Smooth muscle cell of the pulmonary artery (primary cell): ENCODE measurements around the gene DCST2. TPM values are rescaled to one million over a fixed set of nuclear protein-coding genes. Genes with fewer than 3 reads are reported as not detected.

Source experiments
- total RNA-seq: library from RNA; depleted of rRNA; stranded (reverse); fragments of >200 nt; gene quantifications from 2 replicates; pipeline ENCODE4 v1.2.3, GENCODE V29; 2014

The DCST2 gene
- 0.07 TPM in 1 of 2 replicates, not detected in the other for total RNA-seq

GRCh38 chr1:155033524-155033923, at the start of gene DCST2, which contains the start of gene DCST1:
Gene DCST2, minus strand, starts transcription at chr1:155033781. Its CDS starts 80 bp downstream, at chr1:155033701.
Gene DCST1, plus strand, starts transcription at chr1:155033824. Its CDS starts 213 bp downstream, at chr1:155034037.

DNA sequence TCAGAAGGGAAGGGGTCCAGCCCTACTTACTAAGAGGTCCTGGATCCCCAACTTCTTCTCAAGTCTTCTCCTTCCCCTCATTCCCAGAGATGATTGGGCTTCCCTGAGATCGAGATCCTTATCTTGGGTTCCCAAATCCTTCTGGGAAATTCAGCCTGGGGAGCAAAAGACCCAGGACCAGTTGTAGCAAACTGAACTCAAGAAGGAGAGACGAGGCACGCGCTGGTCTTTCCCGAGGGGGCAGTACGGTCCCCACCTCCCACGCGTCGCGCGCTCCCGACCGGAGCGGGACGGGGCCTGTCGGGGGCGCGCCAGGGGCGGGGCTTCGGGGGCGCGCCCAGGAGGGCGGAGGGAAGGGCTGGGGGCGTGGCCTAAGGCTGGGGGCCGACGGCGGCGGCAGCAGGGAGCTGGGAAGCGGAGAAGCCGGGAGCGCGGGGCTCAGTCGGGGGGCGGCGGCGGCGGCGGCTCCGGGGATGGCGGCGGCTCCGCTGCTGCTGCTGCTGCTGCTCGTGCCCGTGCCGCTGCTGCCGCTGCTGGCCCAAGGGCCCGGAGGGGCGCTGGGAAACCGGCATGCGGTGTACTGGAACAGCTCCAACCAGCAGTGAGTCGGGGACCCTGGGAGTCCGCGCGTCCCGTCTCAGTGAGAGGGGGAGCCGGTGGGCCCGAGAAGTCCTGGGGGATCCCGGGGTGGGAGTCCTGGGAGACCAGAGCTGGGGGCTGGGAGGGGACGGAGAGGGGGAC, 45.1 kb upstream of the DCST2 start, which contains the start of gene EFNA3:
EFNA3 (plus strand) TSS at position 369 of the 741 bp plus-strand sequence; CDS start at position 474, 105 bp downstream.

DNA sequence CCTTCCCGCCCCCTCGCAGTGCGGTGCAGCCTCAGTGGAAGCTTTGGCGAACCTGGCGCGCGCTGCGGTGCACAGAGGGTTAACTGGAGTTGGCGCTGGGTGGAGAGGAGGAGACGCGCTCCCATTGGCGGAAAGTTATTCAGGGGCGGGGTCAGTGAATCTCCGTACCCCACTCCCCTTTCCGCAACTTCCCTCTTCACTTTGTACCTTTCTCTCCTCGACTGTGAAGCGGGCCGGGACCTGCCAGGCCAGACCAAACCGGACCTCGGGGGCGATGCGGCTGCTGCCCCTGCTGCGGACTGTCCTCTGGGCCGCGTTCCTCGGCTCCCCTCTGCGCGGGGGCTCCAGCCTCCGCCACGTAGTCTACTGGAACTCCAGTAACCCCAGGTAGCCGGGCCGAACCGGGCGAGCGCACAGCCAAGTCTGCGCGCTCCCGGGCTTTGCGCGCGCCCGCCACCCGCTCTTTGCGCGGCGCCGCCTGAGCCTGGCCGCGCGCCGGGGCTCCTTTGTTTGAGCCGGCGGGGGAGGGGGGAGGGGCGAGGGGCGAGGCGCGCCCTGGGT, 30.0 kb upstream of the DCST2 start, which contains the start of gene EFNA4:
EFNA4 (plus strand) TSS at position 191 of the 561 bp plus-strand sequence; CDS start at position 275, 84 bp downstream.

DNA sequence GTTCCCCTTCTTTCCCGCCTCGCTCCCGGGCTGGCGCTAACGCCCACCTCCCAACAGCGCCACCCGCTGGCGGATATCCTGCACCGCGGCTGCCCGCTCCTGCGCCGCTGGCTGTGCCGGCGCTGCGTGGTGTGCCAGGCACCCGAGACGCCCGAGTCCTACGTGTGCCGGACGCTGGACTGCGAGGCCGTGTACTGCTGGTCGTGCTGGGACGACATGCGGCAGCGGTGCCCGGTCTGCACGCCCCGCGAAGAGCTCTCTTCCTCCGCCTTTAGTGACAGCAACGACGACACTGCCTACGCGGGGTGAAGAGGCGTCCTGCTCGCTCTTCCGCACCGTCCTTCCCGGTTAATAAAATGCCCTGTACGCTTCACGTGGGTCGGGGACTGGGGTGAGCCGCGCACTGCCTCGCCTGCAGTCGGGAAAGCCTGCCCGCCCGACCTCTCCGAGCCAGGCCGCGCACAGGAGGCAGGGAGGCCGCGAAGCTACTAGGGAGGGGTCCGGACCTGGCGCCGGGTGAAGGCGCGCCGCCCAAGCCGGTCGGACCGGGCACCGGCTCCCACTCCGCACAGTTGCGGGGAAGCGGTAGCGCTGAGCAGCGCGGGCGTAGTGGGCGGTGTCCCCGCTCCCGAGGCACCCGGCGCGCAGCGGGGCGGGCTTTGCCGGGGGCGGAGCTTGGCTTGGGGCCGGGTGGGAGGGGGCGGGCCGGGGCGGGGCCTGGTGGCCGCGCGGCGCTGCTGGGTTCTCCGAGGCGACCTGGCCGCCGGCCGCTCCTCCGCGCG, 17.2 kb upstream of the DCST2 start, which contains the start of gene ADAM15:
ADAM15 (plus strand) TSS at position 757 of the 782 bp plus-strand sequence. CDS start 71 bp downstream, outside the sequence.

GRCh38 chr1:155002464-155003226, 30.9 kb downstream of the DCST2 start, which contains the start of gene ZBTB7B:
Gene ZBTB7B, plus strand, starts transcription at chr1:155002802. Its CDS starts 11,859 bp downstream, at chr1:155014661.

DNA sequence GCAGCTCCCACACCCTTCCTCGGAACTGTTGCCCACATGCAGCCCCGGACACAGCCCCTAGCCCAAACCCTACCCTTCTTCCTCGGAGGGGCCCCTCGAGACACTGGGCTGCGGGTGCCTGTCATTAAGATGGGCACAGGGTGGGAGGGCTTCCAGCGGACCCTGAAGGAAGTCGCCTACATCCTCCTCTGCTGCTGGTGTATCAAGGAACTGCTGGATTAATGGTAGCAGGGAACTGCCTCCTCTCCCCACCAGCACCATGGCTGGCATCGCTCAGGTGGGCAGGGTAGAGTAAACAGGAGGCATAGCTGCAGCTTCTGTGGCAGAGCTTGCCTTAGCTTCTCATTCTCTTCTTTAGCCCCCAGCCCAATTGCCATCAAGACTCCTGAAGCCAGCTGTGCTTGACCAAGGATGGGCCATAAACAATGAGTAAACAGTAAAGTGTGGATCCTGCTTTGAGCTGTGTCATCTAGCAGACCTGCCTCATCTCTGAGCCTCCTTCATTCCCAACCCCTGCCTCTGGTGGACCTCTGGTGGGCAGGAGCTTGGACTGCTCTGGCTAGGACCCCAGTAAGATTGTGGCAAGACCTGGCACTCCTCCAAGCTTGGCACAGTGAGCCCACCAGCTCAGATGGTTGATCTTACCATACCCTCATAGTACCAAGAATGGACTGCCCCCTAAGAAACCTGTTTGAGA, 39.9 kb downstream of the DCST2 start, which contains the start of gene LENEP:
LENEP (plus strand) TSS at position 15 of the 697 bp plus-strand sequence; CDS start at position 37, 22 bp downstream.

GRCh38 chr1:154982897-154983648, 50.5 kb downstream of the DCST2 start, which contains the start of gene FLAD1:
Gene FLAD1, plus strand, starts transcription at chr1:154983344. Its CDS starts 351 bp downstream, at chr1:154983695.

DNA sequence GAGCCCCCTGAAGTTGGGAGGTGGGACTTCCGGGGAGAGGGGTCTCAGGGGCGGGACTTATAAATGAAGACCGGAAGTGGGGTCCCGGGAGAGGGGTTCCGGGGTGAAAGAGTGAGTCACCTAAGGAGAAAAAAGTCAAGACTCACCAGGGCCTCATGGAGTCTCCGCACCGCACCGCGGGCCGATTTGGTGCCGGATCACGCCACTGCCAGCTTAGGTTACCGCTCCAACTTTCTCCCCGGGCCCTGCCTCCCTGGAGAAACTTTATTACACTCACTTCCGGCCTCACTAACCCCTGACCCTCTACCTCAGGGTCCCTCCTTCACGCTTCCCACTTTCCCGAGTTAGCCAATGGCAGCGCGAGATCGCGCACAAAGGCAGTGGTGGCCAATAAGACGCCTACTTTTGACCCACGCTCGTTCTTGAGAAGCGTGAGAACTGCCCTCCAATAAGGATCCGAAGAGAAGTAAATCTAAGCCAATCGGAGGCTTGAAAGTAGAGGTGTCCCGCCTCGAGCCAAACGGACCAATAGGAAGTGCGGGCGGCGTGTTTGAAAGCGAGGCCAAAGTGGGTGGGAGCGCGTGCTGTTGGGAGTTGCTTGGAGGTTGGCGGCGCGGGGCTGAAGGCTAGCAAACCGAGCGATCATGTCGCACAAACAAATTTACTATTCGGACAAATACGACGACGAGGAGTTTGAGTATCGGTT, 59.3 kb downstream of the DCST2 start, which contains the start of gene CKS1B:
CKS1B (plus strand) TSS at position 580 of the 706 bp plus-strand sequence; CDS start at position 645, 65 bp downstream.

GRCh38 chr1:154970631-154971340, 62.8 kb downstream of the DCST2 start, which contains the start of gene SHC1:
Gene SHC1, minus strand, starts transcription at chr1:154970747. Its CDS starts 221 bp downstream, at chr1:154970526.

Other genes with a start within 250 kb of the DCST2 start
- 0.07 TPM in 2 replicates for gene KCNN3, start 163.5 kb downstream of the DCST2 start, total RNA-seq
- 7.9 and 9.6 TPM in 2 replicates for gene PMVK, start 97.1 kb downstream of the DCST2 start, total RNA-seq
- 127 and 136 TPM in 2 replicates for gene PBXIP1, start 77.7 kb downstream of the DCST2 start, total RNA-seq
- gene PYGO2, start 72.0 kb downstream of the DCST2 start, total RNA-seq, result 11.1 and 11.7 TPM in 2 replicates
- 432 and 457 TPM in 2 replicates for gene SHC1, start 63.0 kb downstream of the DCST2 start, total RNA-seq
- 26.8 and 39.6 TPM in 2 replicates for gene CKS1B, start 59.1 kb downstream of the DCST2 start, total RNA-seq
- gene FLAD1, start 50.4 kb downstream of the DCST2 start, total RNA-seq, result 13.0 and 21.8 TPM in 2 replicates
- gene LENEP, start 40.2 kb downstream of the DCST2 start, total RNA-seq, result 0.33 TPM in 1 of 2 replicates, not detected in the other
- 27.9 and 31.9 TPM in 2 replicates for gene ZBTB7B, start 31.0 kb downstream of the DCST2 start, total RNA-seq
- gene DCST1, start within 50 bp of the DCST2 start, total RNA-seq, result not detected in 2 replicates
- gene ADAM15, start 17.5 kb upstream of the DCST2 start, total RNA-seq, result 113 and 152 TPM in 2 replicates
- 4.6 and 6.5 TPM in 2 replicates for gene EFNA4, start 30.0 kb upstream of the DCST2 start, total RNA-seq
- 3.1 and 4.2 TPM in 2 replicates for gene EFNA3, start 45.1 kb upstream of the DCST2 start, total RNA-seq
- gene EFNA1, start 94.1 kb upstream of the DCST2 start, total RNA-seq, result 1.0 and 3.7 TPM in 2 replicates
- 18.8 and 22.9 TPM in 2 replicates for gene SLC50A1, start 102.1 kb upstream of the DCST2 start, total RNA-seq
- 18.4 and 18.5 TPM in 2 replicates for gene DPM3, start 106.8 kb upstream of the DCST2 start, total RNA-seq
- gene KRTCAP2, start 139.5 kb upstream of the DCST2 start, total RNA-seq, result 137 and 153 TPM in 2 replicates
- 5.2 and 12.0 TPM in 2 replicates for gene TRIM46, start 140.1 kb upstream of the DCST2 start, total RNA-seq
- gene THBS3, start 174.1 kb upstream of the DCST2 start, total RNA-seq, result 32.0 and 94.1 TPM in 2 replicates
- 29.9 and 34.6 TPM in 2 replicates for gene MTX1, start 174.9 kb upstream of the DCST2 start, total RNA-seq
- gene ENTREP3, start 221.7 kb upstream of the DCST2 start, total RNA-seq, result 11.1 and 20.4 TPM in 2 replicates
- 51.1 and 69.8 TPM in 2 replicates for gene SCAMP3, start 228.6 kb upstream of the DCST2 start, total RNA-seq
- gene CLK2, start 239.7 kb upstream of the DCST2 start, total RNA-seq, result 33.0 and 36.0 TPM in 2 replicates
- 0.91 and 1.4 TPM in 2 replicates for gene HCN3, start 243.7 kb upstream of the DCST2 start, total RNA-seq